HepG2 (cell line): ENCODE results near the gene ISOC2. TPM values are rescaled to one million over a fixed set of nuclear protein-coding genes. Genes with fewer than 3 reads are reported as not detected.

Experiments
- BRCA1 ChIP-seq: sonication (generic); formaldehyde crosslinking; IDR thresholded peaks from 2 replicates; pipeline ENCODE4 v1.4.0; 2020; ENCODE audit warnings: missing genetic modification reagents
- CC2D1A ChIP-seq: sonication (generic); formaldehyde crosslinking; IDR thresholded peaks from 2 replicates; pipeline ENCODE4 v1.8.1; 2023; ENCODE audit warnings: mild to moderate bottlenecking, missing genetic modification reagents
- CHCHD3 ChIP-seq: sonication (generic); formaldehyde crosslinking; IDR thresholded peaks from 2 replicates; pipeline ENCODE4 v1.8.0; 2022; ENCODE audit warnings: mild to moderate bottlenecking, missing genetic modification reagents, moderate library complexity
- GTF2F1 ChIP-seq: fragments of 150-350 bp; IDR thresholded peaks from 2 replicates; pipeline ENCODE4 v1.6.1; 2014; ENCODE audit warnings: low read length
- HNRNPLL ChIP-seq: fragments of 200-400 bp; formaldehyde crosslinking; IDR thresholded peaks from 2 replicates; pipeline ENCODE4 v1.6.1; 2017; ENCODE audit warnings: mild to moderate bottlenecking, low read depth, low read length; ENCODE audit not compliant: poor library complexity, severe bottlenecking
- KDM1A ChIP-seq: IDR thresholded peaks from 2 replicates; pipeline ENCODE4 v1.6.1; 2016; ENCODE audit warnings: missing compliant biosample characterization
- KDM3A ChIP-seq: IDR thresholded peaks from 2 replicates; pipeline ENCODE4 v1.6.1; 2018; ENCODE audit warnings: low read depth, missing compliant biosample characterization
- KLF6 ChIP-seq: IDR thresholded peaks from 2 replicates; pipeline ENCODE4 v1.8.0; 2016; ENCODE audit warnings: missing biosample characterization, missing genetic modification reagents
- MIER3 ChIP-seq: IDR thresholded peaks from 2 replicates; pipeline ENCODE4 v1.6.1; 2016; ENCODE audit warnings: missing compliant biosample characterization, borderline replicate concordance
- PHB2 ChIP-seq: fragments of 450-650 bp; IDR thresholded peaks from 2 replicates; pipeline ENCODE4 v1.6.1; 2018; ENCODE audit not compliant: partially characterized antibody
- PRPF4 ChIP-seq: fragments of 200-400 bp; formaldehyde crosslinking; IDR thresholded peaks from 2 replicates; pipeline ENCODE4 v1.6.1; 2016; ENCODE audit warnings: low read length, low read depth; ENCODE audit not compliant: poor library complexity, severe bottlenecking
- TRIM24 ChIP-seq: sonication (generic); formaldehyde crosslinking; IDR thresholded peaks from 2 replicates; pipeline ENCODE4 v1.8.0; 2022; ENCODE audit warnings: mild to moderate bottlenecking, missing genetic modification reagents
- XRCC5 ChIP-seq: fragments of 200-400 bp; formaldehyde crosslinking; optimal IDR thresholded peaks from 2 replicates; pipeline ENCODE3; 2017; ENCODE audit warnings: mild to moderate bottlenecking, low read length
- ZMAT3 ChIP-seq: sonication (generic); formaldehyde crosslinking; conservative IDR thresholded peaks from 2 replicates; pipeline ENCODE4 v1.7.0; 2021; ENCODE audit warnings: missing genetic modification reagents
- ZNF274 ChIP-seq: sonication (generic); formaldehyde crosslinking; IDR thresholded peaks from 2 replicates; pipeline ENCODE4 v1.5.1; 2020; ENCODE audit warnings: mild to moderate bottlenecking, missing genetic modification reagents
- ZNF572 ChIP-seq: sonication (generic); formaldehyde crosslinking; IDR thresholded peaks from 2 replicates; pipeline ENCODE4 v1.5.1; 2020; ENCODE audit warnings: mild to moderate bottlenecking, missing genetic modification reagents
- ZNF749 ChIP-seq: sonication (generic); formaldehyde crosslinking; IDR thresholded peaks from 2 replicates; pipeline ENCODE4 v1.8.0; 2022; ENCODE audit warnings: mild to moderate bottlenecking, missing genetic modification reagents, moderate library complexity, borderline replicate concordance
- polyA plus RNA-seq, 8 experiments: library from polyadenylated mRNA; depleted of rRNA in 3 of 8; stranded (reverse) in 7 of 8; unstranded in 1 of 8; fragments of >200 nt; fragmentation: Illumina TruSeq in 4 of 8; extraction: Trizol in 4 of 8; gene quantifications; 2 replicates each; pipeline versions ENCODE4 v1.2.1 to v1.2.3, GENCODE V29; 2011 to 2016; ENCODE audit warnings: low read depth in 4 of 8, missing spikeins in 1 of 8, mixed read lengths in 1 of 8; ENCODE audit not compliant: insufficient read depth in 1 of 8
- total RNA-seq, 5 experiments: library from RNA; depleted of rRNA; stranded (reverse); fragments of >200 nt; fragmentation: Illumina TruSeq; extraction: Trizol; gene quantifications; 2 replicates each; pipeline ENCODE4 v1.2.3, GENCODE V29; 2016; ENCODE audit warnings: low read depth in 1 of 5
- TF ChIP-seq, protein P1 (sequence below): sonication (generic); formaldehyde crosslinking; IDR thresholded peaks from one replicate; pipeline ENCODE4 v1.5.1; 2020; ENCODE audit warnings: mild to moderate bottlenecking, missing genetic modification reagents; ENCODE audit errors: not compliant biosample characterization
- TF ChIP-seq, protein P2 (sequence below): sonication (generic); formaldehyde crosslinking; IDR thresholded peaks from 2 replicates; pipeline ENCODE4 v1.5.0; 2020; ENCODE audit warnings: mild to moderate bottlenecking, missing genetic modification reagents
- TF ChIP-seq, protein P3 (sequence below): sonication (generic); formaldehyde crosslinking; IDR thresholded peaks from 2 replicates; pipeline ENCODE4 v1.5.0; 2020; ENCODE audit warnings: missing genetic modification reagents

ISOC2 gene
- total and polyA plus RNA-seq, 2 of the 13 experiments (the other 11 are each of a cell fraction or from before 2014, with no cell fraction given) = 76.8 to 105 TPM

DNA sequence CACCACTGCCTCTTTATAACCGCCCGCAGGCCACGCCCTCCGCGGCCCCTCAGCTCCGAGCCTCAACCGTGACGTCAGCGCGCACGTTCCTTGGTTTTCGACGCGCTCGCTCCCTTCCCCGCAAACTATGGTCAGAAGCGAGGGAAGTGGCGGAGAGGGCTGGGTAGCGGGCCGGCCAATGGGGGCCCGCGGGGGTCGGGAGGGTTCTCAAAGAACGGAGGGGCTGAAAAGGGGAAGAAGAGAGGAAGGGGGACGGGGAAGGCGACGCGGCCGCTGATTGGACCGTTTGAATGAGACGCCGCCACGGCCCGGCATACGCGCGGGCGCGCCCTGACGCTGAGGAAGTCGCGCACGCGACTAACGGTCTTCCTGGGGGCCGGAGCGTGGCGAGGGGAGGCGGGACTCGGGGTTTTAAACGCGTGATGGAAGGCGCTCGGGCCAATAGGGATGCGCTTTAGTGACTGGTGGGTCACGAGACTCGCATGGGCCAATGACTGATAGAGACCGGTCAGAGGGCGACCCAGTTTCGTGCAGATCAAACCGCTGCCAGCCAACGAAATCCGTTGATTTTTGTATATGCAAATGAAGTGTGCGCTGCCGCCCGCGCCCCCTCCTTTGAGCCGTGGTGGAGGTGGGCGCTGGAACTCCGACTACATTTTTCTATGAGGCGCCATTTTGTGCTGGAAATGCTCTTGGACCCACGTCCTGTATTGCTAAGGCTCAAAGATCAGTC lies 53.5 kb downstream of the ISOC2 start (continued):
- TF ChIP-seq, protein P1, sequence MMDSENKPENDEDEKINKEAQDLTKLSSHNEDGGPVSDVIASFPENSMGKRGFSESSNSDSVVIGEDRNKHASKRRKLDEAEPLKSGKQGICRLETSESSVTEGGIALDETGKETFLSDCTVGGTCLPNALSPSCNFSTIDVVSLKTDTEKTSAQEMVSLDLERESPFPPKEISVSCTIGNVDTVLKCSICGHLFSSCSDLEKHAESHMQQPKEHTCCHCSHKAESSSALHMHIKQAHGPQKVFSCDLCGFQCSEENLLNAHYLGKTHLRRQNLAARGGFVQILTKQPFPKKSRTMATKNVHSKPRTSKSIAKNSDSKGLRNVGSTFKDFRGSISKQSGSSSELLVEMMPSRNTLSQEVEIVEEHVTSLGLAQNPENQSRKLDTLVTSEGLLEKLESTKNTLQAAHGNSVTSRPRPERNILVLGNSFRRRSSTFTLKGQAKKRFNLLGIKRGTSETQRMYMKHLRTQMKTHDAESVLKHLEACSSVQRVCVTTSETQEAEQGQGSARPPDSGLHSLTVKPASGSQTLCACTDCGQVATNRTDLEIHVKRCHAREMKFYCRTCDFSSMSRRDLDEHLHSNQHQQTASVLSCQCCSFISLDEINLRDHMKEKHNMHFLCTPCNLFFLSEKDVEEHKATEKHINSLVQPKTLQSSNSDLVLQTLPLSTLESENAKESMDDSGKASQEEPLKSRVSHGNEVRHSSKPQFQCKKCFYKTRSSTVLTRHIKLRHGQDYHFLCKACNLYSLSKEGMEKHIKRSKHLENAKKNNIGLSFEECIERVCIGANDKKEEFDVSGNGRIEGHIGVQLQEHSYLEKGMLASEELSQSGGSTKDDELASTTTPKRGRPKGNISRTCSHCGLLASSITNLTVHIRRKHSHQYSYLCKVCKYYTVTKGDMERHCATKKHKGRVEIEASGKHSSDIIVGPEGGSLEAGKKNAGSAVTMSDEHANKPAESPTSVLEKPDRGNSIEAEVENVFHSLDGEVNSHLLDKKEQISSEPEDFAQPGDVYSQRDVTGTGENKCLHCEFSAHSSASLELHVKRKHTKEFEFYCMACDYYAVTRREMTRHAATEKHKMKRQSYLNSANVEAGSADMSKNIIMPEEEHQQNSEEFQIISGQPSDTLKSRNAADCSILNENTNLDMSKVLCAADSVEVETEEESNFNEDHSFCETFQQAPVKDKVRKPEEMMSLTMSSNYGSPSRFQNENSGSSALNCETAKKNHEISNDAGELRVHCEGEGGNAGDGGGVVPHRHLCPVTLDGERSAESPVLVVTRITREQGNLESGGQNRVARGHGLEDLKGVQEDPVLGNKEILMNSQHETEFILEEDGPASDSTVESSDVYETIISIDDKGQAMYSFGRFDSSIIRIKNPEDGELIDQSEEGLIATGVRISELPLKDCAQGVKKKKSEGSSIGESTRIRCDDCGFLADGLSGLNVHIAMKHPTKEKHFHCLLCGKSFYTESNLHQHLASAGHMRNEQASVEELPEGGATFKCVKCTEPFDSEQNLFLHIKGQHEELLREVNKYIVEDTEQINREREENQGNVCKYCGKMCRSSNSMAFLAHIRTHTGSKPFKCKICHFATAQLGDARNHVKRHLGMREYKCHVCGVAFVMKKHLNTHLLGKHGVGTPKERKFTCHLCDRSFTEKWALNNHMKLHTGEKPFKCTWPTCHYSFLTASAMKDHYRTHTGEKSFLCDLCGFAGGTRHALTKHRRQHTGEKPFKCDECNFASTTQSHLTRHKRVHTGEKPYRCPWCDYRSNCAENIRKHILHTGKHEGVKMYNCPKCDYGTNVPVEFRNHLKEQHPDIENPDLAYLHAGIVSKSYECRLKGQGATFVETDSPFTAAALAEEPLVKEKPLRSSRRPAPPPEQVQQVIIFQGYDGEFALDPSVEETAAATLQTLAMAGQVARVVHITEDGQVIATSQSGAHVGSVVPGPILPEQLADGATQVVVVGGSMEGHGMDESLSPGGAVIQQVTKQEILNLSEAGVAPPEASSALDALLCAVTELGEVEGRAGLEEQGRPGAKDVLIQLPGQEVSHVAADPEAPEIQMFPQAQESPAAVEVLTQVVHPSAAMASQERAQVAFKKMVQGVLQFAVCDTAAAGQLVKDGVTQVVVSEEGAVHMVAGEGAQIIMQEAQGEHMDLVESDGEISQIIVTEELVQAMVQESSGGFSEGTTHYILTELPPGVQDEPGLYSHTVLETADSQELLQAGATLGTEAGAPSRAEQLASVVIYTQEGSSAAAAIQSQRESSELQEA (CRISPR knock-in tag) = no peak
- no peak for TF ChIP-seq CC2D1A (CRISPR knock-in tag)
- no peak for TF ChIP-seq CHCHD3 (CRISPR knock-in tag)
- TF ChIP-seq ZNF749 = no peak
- TF ChIP-seq BRCA1 = no peak
- TF ChIP-seq KLF6 = no peak
- TF ChIP-seq TRIM24 = no peak
- TF ChIP-seq ZNF274 (CRISPR knock-in tag) = no peak
- TF ChIP-seq KDM1A (CRISPR knock-in tag) = no peak
- TF ChIP-seq, protein P2, sequence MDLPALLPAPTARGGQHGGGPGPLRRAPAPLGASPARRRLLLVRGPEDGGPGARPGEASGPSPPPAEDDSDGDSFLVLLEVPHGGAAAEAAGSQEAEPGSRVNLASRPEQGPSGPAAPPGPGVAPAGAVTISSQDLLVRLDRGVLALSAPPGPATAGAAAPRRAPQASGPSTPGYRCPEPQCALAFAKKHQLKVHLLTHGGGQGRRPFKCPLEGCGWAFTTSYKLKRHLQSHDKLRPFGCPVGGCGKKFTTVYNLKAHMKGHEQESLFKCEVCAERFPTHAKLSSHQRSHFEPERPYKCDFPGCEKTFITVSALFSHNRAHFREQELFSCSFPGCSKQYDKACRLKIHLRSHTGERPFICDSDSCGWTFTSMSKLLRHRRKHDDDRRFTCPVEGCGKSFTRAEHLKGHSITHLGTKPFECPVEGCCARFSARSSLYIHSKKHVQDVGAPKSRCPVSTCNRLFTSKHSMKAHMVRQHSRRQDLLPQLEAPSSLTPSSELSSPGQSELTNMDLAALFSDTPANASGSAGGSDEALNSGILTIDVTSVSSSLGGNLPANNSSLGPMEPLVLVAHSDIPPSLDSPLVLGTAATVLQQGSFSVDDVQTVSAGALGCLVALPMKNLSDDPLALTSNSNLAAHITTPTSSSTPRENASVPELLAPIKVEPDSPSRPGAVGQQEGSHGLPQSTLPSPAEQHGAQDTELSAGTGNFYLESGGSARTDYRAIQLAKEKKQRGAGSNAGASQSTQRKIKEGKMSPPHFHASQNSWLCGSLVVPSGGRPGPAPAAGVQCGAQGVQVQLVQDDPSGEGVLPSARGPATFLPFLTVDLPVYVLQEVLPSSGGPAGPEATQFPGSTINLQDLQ (CRISPR knock-in tag) = no peak; the same call in 1 of the 2 replicates
- no peak for TF ChIP-seq PHB2
- TF ChIP-seq PRPF4 = no peak
- TF ChIP-seq HNRNPLL = peak; percentile 69
- peak; percentile 93; the same call in 1 of the 2 replicates for TF ChIP-seq GTF2F1
- no peak for TF ChIP-seq XRCC5
- no peak for TF ChIP-seq ZNF572 (CRISPR knock-in tag)
- TF ChIP-seq, protein P3, sequence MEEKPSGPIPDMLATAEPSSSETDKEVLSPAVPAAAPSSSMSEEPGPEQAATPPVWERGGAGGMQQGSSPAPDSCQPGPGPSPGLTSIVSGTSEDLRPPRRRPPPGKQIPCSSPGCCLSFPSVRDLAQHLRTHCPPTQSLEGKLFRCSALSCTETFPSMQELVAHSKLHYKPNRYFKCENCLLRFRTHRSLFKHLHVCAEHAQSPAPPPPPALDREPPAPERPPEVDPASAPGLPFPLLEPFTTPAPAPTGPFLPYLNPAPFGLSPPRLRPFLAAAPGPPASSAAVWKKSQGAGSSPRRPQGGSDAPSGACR (CRISPR knock-in tag) = no peak
- TF ChIP-seq KDM3A (CRISPR knock-in tag) = no peak
- peak; percentile 39; the same call in 1 of the 2 replicates for TF ChIP-seq MIER3 (CRISPR knock-in tag)
- peak; percentile 40; the same call in 1 of the 2 replicates for TF ChIP-seq ZMAT3 (CRISPR knock-in tag)
